DMS 273 (cell line): Measurements from ENCODE around the gene ACAP2.
A peak's percentile ranks its signal among the peaks of the same experiment; 100 is the strongest.
"Not testable (repeated sequence)": the region's sequence is repeated elsewhere in the genome, so short reads cannot be mapped to it uniquely, and the experiment has no call there.

Source experiments
- DNase-seq: peaks from one replicate; lab custom pipeline; 2025; ENCODE audit not compliant: unreplicated experiment; lab: John Stamatoyannopoulos, UW

ACAP2 gene

DNA sequence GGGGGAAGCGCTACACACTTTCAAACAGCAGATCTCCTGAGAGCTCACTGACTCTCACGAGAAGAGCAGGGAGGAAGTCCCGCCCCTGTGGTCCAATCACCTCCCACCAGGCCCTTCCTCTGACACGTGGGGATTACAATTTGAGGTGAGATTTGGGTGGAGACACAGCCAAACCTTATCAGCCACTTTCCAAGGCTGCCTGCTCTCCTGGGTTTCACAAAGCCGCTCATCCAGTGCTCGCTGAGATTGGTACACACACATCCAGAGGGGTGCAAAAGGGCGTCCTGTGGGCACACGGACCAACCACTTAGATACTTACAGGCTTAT lies 195.0 kb downstream of the ACAP2 start:
- peak; percentile 76 for DNase-seq

DNA sequence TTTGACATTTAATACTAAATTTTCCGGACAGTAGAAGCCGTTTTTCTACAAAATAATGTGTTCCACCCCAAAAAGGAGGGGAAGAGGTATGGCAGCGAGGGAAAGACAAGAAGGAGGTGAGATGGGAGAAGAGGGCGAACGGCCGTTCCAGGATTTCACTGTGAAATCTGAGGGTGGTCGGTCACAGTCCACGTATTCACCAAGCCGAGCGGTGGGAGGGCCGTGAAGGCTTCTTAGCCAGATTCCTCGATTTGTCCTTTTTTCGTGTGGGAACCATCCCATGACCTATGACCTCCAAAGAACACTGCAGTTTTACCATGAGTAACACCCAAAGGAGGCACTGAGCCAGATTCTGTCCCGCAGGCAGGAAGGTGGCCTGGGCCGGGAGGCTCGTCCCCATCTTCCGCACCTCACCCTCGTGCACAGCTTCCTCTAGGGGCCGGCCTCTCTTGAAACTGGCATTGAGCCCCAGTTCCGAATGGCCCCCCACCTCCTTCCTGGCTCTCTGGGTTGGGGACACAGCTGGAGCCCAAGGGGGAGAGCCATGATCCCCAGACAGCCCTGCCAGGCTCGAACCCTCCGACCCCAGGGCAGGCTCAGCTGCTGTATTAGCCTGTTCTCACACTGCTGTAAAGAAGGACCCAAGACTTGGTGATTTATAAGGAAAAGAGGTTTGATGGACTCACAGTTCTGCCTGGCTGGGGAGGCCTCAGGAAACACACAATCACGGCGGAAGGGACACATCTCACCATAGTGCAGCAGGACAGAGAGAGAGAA lies 195.5 kb downstream of the ACAP2 start:
- DNase-seq, result peak; percentile 76

DNA sequence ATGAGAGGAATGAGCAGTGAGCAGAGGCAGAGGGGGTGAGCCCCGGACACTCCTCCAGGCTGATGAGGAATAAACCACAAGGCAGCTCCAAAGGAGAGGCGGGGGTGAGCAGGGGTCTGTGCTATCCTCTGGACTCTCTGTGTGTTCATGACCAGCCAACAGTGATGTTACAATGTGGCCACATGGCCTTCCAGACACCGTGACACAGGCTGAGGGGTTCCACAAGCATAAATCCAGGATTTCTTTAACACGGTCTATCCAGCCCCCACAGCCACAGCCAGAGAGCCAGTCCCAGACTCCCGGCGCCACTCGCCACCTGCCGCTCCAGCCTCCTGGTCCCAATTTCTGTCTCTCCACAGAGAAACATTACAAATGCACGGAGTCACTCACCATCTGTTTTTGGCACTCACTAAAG lies 196.2 kb downstream of the ACAP2 start:
- peak; percentile 97 for DNase-seq

DNA sequence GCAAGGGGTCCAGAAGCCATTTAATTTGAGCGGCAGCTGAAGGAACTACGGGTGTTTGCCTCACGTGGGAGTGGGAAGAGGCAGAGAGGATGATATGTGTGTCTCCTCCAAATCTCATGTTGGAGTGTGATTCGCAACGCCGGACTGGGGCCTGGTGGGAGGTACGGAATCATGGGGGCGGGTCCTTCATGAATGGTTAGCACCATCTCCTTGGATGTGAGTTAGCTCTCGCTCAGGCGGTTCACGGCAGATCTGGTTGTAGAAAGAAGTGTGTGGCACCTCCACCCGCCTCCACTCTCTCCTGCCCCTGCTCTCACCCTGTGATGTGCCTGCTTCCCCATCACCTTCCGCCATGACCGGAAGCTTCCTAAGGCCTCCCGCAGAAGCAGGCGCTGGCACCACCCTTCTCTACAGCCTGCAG lies 197.3 kb downstream of the ACAP2 start:
- DNase-seq, result no peak

DNA sequence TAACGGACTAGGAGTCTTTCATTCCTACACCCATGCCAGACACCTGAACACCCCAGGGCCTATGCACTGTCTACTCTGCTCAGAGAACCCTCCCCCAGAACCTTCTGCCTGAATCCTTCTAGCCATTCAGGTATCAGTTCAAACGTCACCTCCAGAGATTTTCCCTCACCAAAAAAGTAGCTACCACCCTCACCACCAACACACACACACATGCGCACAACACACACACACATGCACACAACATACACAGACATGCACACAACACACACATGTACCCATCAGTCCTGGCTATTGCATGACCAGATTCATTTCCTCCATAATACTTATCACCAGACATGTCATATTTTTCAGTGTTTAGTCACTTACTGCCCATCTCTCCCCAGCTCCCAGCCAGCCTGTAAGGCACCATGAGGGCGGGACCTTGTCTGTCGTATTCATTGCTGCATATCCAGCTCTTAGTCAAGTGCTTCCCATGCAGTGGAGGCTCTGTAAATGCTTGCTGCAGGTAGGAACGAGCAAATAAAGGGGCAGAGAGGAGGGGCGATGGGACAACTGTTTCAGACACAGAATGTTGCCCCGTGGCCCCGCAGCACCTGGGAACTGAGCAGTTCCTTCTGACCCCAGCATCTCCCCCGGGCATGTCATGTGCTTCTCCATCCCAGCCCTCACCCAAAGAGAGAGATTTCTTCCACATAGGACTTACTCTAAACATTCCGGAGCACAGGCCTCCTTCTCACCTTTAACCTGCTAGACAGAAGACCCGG lies 201.0 kb downstream of the ACAP2 start:
- DNase-seq, result no peak

DNA sequence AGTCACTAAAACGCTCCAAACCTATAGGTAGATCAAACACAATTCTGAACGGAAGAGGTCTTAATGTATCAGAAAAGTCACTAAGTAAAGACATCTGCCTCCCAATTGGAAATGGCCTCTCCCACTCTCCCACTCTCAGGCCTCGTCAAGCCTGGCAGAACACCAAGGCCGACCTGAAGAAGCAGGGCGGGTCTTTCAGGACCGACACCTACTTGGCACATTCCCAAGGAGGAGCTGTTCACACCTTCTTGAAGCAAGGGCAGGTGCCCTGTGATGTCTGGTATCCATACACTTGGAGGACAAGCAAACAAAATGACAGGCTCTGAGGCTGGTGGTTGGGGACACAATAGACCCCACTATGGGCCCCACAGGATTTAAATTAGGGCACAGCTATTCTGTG lies 201.9 kb downstream of the ACAP2 start:
- no peak for DNase-seq

DNA sequence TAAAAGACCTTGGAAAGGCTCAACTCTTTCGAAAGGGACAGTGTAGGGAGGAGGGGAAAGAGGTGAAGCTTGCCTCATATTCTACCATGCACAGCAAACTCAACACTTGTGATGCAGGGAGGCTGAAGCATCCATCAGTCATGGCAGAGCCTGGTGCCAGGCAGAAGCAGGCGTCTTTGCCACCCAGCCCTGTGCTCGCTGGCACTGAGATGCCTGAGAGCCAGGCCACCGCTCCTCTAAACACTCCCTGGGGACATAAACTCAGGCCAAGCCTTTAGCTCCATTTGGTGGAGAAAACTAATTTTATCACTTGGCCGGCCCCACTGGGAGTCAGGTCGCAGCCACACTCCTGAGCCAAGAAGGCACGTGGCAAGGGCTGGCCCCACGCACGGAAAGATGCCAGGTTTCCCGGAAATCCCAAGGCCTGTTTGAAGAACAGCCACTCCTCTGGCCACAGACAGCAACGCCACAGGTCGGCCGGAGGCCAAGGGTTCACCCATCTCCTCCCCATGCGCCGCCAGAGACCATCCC lies 202.6 kb downstream of the ACAP2 start:
- DNase-seq, result no peak

DNA sequence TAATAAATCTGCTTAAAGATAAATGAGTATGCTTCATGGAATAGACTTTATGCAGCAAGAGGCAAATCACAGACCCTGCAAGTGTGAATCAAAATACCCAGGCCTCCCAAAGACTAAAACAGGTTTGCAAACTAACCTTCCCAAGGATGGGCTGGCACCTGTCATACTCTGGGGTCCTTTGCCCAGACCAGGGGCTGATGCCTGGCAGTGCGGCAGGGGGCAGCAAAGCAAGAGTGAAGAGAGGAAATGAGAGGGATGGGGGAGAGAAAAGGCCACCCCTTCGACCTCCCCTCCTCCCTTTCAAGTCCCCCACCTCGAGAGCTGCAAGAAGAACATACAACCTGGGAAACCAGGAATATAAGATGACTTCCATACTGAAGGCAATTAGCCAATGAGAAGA lies 203.7 kb downstream of the ACAP2 start:
- DNase-seq, result no peak

DNA sequence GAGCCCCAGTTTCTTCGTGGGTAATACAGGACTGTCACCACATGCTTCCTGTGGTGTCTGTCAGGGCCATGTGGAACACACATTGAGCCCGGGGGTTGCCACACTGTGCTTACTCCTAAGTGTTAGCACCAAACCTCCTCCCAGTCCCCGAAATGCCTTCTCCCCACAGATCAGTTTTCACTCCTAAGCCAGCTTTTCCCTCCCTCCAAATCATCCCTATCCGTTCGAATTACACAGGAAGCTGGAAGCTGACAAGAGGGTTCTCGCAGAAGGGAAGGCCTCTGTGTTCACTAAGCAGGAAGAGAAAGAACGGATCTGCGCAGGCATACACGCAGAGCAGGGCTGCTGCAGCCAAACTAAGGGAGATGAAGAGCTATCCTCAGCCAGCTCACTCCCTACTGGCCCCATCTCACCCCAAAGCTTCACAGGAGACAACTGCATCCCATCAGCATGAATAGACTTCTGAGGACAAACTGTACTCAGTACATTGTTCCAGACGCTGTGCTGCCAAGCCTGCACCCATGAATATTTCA lies 204.2 kb downstream of the ACAP2 start:
- DNase-seq, result no peak

DNA sequence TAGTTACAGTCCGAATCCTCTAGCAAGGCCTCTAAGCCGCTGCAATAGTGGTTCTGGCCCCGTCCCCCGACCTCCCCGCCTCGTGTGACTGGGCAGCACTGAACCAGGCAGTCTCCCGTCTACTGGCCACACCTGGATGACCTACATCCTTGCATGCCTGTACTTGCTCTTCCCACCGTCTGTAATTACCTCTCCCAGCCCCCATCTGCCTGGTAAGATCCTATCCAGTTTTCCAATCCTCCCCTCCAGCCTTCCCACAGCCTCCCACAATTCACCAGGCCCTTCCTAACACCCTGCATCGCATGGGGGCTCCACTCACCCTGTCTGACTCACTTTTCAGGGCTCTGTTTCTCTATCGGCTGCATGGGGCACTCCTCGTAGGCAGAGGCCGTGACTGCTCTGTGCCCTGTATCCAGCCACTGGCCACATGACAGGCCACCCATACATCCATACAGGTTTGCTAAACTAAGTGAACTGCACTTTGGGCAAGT lies 204.7 kb downstream of the ACAP2 start:
- DNase-seq, result no peak

DNA sequence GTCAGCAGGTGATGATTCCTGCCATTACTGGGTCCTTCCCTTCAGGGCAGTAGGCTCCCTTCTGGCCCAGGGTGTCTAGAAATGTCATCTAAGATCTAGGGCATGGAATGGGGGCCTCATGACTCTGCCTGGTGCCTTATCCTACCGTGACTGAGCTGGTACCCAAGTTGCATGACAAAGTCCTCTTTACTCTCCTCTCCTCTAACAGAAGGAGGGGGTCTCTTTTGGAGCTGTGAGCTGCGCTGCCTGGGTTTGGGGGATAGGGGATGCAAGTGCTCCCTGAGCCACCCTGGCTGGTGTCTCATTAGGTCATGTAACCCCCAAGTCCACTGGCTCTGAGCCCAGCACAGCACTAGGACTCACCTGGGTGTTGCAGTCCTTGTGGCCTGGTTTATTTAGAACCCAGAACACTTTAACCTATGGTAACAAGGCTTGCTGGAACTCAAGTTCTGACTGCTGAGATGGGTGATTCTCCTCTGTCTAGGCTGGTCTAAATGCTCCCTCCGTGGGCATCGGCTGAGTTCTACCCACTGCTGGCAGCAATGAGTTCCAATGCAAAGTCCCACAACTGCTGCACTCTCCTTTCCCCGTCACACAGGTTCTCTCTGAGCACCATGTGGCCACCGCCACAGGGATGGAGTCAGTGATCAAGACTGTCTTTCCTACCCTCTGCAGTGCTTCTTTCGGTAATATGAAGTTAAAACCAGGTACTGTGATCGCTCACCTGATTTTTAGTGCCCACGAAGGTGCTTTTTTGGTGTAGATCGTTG lies 205.8 kb downstream of the ACAP2 start:
- DNase-seq, result no peak

DNA sequence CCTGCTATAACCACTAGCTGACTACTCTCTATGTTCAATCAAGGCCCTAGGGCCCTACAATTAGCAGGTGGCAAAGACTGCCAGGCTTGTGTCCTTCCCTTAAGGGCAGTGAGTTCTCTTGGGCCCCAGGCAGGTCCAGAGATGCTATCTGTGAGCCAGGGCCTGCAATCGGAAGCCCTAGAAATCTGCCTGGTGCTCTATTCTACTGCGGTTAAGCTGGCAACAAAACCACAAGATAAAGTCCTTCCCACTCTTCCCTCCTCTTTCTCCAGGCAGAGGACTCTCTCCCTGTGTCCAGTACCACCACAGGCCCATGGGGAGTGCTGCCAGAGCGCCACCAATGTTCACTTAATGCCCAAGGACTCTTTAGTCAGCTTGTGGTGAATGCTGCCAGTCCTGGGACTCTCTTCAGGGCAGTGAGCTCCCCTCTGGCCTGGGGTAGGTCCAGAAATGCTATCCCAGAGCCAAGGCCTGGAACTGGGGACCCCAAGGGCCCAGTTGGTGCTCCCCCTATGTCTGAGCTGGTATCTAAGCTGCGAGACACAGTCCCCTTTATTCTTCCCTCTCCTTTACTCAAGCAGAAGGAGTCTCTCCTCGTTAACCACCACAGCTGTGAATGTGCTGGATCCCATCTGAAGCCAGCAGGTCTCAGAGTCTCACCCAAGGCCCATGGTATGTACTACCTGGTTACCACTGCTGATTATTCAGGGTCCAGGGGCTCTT lies 206.6 kb downstream of the ACAP2 start:
- no peak for DNase-seq

DNA sequence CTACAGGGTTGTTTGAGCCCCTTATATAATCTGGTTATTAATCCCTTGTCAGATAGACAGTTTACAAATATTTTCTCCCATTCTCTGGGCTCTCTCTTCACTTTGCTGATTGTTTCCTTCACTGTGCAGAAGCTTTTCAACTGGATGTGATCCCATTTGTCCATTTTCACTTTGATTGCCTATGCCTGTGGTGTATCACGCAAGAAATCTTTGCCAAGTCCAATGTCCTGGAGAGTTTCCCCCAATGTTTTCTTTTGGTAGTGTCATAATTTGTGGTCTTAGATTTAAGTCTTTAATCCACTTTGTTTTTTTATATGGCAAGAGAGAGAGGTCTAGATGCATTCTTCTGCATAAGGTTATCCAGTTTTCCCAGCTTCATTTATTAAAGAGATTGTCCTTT lies 212.6 kb downstream of the ACAP2 start:
- no peak for DNase-seq

DNA sequence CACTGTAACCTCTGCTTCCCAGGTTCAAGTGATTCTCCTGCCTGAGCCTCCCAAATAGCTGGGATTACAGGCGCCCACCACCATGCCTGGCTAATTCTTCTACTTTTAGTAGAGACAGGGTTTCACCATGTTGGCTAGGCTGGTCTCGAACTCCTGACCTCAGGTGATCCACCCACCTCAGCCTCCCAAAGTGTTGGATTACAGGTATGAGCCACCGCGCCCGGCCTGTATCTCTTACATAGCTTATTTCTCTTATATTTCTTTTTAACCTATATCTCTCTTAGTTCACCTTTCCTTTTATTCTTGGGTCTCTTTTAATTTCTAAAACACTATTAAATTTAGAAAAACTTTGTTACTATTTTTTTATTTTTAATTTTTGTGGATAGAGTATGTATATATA lies 213.9 kb downstream of the ACAP2 start:
- DNase-seq, result not testable (repeated sequence)

DNA sequence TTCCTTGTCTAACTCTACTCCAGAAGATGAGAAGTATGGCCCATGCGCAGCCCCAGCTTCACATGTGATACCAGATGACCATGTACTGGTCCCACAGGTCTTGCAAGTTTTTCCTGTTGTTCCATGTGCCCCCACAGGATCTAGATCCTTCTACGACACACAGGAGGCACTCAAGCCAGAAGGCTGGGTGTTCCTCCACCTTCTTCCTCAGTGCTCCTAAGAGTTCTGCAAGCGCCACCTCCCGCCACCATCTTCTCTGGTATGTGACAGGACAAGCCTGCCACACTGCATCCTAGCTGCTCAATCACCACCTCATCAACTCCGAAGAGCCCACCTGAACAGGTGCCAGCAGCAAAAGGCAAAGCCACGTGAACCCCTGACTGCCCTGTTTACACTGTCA lies 214.9 kb downstream of the ACAP2 start:
- DNase-seq, result no peak

DNA sequence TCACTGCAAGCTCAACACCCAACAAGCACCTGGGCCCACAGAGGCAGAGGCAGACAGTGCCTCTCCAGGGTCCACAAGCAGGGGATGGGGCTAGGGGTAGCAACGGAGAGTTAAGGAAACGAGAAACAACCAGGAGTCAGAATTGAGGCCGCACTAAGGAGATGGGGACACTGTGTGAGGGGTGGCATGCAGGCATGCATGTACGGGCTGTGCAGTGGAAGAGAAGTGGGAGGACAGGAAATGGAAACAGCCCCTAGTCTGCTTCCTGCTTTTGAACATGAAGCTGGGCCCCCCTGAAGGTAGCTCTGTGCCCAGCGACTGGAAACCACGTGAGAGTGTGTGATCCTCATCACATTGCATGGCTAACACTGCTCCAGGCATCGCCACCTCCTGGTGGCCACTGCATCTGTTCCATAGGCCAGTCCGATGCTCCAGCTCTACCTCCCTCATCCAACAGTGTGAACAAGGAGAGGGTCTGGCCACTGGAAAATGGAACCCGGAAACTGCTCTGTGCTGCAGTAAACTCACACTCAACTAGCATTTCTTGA lies 215.8 kb downstream of the ACAP2 start:
- peak; percentile 34 for DNase-seq

DNA sequence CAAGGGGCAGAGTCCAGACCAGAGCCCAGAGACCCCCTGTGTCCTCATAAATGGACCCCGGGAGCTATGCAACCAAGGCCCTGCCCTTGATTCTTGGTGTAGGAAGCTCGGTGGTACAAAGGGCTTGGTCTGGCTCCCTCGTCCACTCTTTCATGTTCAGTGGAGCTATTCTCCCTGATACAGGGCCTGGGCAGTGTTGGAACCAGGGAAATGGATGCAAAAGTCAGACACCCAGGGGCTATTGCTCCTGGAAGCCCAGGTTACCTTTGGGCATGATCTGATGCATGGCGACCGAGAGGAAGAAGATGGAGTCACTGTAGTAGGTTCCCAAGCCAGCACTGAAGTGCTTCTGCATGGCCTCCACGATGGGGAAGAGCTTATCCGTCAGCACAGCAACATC lies 216.4 kb downstream of the ACAP2 start:
- no peak for DNase-seq

DNA sequence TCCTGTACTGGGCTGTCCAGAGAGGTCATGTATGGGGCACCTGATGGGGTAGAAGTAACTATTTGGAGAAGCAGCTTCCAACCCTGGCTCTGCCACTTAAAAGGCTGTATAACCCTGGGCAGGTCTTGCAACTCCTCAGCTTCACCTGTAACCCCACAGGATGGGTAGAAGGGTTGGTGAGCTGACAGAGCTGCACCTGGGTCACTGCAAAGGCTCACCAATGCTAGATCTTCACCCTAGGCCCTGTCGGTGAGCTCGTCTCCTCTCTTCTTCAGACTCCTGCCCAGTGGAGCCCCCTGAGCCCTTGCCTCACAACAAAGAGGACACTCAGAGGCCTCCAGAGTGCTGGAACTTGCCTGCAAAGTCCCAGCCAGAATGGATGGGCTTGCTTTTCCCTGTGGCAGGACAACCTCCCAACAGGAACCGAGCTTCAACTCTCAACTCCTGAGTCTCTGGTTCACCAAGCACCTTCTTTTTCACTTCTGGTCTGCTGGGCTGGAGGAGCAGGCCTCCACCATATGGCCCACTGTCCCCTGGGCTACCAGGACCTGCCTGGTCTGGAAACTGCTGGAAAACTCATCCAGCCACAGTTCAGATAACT lies 217.7 kb downstream of the ACAP2 start:
- DNase-seq, result no peak
